Mesothelial cell of epicardium (in vitro differentiated cells): ENCODE results near the gene ERGIC1. TPM values are rescaled to one million over a fixed set of nuclear protein-coding genes. Genes with fewer than 3 reads are reported as not detected.

Source experiments
- DNase-seq, 2 experiments: peaks; one replicate each; pipeline ENCODE4 v3.0.0; 2021; ENCODE audit warnings: low spot score in 2 of 2; ENCODE audit not compliant: unreplicated experiment in 2 of 2
- H3K27ac Mint-ChIP-seq: 2 replicates; pipeline ENCODE4 v1.8.0; 2021; ENCODE audit warnings: mixed read lengths
- H3K27me3 Mint-ChIP-seq: 2 replicates; pipeline ENCODE4 v1.8.0; 2021; ENCODE audit warnings: low read depth, mixed read lengths
- H3K36me3 Mint-ChIP-seq: 2 replicates; pipeline ENCODE4 v1.8.0; 2021; ENCODE audit warnings: mixed read lengths
- H3K4me1 Mint-ChIP-seq: 2 replicates; pipeline ENCODE4 v1.8.0; 2021; ENCODE audit warnings: mixed read lengths
- H3K4me3 Mint-ChIP-seq: 2 replicates; pipeline ENCODE4 v1.8.0; 2021; ENCODE audit warnings: mild to moderate bottlenecking, moderate library complexity, mixed read lengths
- H3K9me3 Mint-ChIP-seq: 2 replicates; pipeline ENCODE4 v1.8.0; 2021; ENCODE audit warnings: mixed read lengths
- total RNA-seq: library from RNA; stranded (reverse); gene quantifications from 3 replicates; pipeline ENCODE4 v1.2.1, GENCODE V29; 2021
- TF ChIP-seq, protein P1 (sequence below): fragments of 200-600 bp; sonication (generic); IDR thresholded peaks from one replicate; pipeline ENCODE4 v1.5.0; 2021; ENCODE audit warnings: antibody characterized with exemption; ENCODE audit not compliant: unreplicated experiment

The ERGIC1 gene
- total RNA-seq, 1 donor from 2014 or later = 107 TPM

DNA sequence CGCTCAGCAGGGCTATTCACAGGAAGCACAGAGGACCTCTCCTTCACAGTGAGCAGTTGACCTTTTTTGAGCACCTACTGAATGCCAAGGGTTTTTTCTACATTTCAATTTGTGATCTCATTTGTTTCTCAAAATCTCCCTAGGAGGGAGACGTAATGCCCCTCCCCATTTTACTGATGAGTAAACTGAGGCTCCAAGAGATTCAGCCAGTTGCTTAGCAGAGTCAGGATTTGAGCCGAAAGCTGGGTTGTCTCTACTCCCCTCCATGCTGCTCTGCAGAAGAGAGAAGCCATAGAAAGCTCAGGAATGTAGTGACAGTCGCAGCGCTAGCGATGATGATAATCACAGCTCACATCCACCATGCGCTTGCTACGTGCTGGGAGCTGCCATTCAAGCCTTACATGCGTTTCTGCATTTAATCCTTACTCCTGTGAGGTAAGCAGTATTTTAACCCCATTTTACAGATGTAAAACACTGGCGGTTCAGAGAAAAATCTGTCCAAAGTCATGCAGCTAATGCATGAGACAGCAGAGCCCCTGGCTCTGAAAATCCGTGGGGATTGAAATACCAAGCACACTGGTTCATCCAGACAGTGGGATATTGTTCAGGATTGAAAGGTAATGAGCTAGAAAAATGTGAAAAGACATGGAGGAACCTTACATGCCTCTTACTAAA lies 33.8 kb downstream of the ERGIC1 start:
- H3K27ac Mint-ChIP-seq = no peak overlapping the region
- no peak for DNase-seq
- no peak overlapping the region for H3K4me3 Mint-ChIP-seq
- H3K27me3 Mint-ChIP-seq = no peaks in the 10 kb centered on the region
- no peaks in the 10 kb centered on the region for H3K36me3 Mint-ChIP-seq
- H3K4me1 Mint-ChIP-seq = peaks cover 11% of the 10 kb centered on the region
- H3K9me3 Mint-ChIP-seq = no peaks in the 10 kb centered on the region
- TF ChIP-seq, protein P1, sequence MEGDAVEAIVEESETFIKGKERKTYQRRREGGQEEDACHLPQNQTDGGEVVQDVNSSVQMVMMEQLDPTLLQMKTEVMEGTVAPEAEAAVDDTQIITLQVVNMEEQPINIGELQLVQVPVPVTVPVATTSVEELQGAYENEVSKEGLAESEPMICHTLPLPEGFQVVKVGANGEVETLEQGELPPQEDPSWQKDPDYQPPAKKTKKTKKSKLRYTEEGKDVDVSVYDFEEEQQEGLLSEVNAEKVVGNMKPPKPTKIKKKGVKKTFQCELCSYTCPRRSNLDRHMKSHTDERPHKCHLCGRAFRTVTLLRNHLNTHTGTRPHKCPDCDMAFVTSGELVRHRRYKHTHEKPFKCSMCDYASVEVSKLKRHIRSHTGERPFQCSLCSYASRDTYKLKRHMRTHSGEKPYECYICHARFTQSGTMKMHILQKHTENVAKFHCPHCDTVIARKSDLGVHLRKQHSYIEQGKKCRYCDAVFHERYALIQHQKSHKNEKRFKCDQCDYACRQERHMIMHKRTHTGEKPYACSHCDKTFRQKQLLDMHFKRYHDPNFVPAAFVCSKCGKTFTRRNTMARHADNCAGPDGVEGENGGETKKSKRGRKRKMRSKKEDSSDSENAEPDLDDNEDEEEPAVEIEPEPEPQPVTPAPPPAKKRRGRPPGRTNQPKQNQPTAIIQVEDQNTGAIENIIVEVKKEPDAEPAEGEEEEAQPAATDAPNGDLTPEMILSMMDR = no peak

GRCh38 chr5:172868436-172868923 lies 34.4 kb downstream of the ERGIC1 start:
- Mint-ChIP-seq H3K36me3 (no peaks in the 10 kb centered on the region), H3K27ac (no peak overlapping the region), H3K4me3 (no peak overlapping the region), H3K9me3 (no peaks in the 10 kb centered on the region), H3K4me1 (peaks cover 15% of the 10 kb centered on the region), H3K27me3 (no peaks in the 10 kb centered on the region)
- DNase-seq = no peak
- TF ChIP-seq, protein P1 = no peak

- peaks cover 15% of the 10 kb centered on the region for H3K4me1 Mint-ChIP-seq
- no peaks in the 10 kb centered on the region for H3K9me3 Mint-ChIP-seq
- H3K27me3 Mint-ChIP-seq = no peaks in the 10 kb centered on the region
- no peak overlapping the region for H3K27ac Mint-ChIP-seq
- DNase-seq = no peak
- H3K4me3 Mint-ChIP-seq = no peak overlapping the region
- TF ChIP-seq, protein P1 = no peak
- H3K36me3 Mint-ChIP-seq = no peaks in the 10 kb centered on the region
Observed at GRCh38 chr5:172868924-172869591, 35.0 kb downstream of the ERGIC1 start.

GRCh38 chr5:172869691-172870090 lies 35.6 kb downstream of the ERGIC1 start:
- Mint-ChIP-seq H3K4me3 (no peak overlapping the region), H3K36me3 (no peaks in the 10 kb centered on the region), H3K9me3 (no peaks in the 10 kb centered on the region), H3K27me3 (no peaks in the 10 kb centered on the region), H3K27ac (no peak overlapping the region), H3K4me1 (peaks cover 15% of the 10 kb centered on the region)
- TF ChIP-seq, protein P1 = no peak
- DNase-seq = no peak

DNA sequence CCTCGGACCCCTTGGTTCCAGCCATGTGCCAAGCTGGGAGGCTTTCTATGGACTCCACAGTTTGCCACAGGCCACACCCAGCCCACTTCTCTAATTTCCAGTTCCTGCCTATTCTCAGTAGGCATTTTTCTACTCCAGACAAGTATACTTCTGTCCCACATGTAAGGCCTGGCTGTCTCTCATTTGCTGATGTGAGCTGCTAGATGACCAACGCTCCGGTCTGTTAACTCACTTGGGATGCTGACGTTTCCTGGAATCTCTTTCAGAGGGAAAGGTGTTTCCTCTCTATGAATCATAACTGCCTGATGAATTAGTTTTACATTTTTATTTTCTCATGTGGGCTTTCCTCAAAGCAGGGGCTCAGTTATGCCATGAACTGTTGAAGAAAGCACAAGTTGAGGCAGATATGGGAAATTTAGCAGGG lies 36.3 kb downstream of the ERGIC1 start:
- TF ChIP-seq, protein P1 = no peak
- Mint-ChIP-seq H3K36me3 (no peaks in the 10 kb centered on the region), H3K4me3 (no peak overlapping the region), H3K4me1 (peaks cover 15% of the 10 kb centered on the region), H3K27me3 (no peaks in the 10 kb centered on the region), H3K9me3 (no peaks in the 10 kb centered on the region), H3K27ac (no peak overlapping the region)
- no peak for DNase-seq
